ENCODE results near the gene DBF4.

DNA sequence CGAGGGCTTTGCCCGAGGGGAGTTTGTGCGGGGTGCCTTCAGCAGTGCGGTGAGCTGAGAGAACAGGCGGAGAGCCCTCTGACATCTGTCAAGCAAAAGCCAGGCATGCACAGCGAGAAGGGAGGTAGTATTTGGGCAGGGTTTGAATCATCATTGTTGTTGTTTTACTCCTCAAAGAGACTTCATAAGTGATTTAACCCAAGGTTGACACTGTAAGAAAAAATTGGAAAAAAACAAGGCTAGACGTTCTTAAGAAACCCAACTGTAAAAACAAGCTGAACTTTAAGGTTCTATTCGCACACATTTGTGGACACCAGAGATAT lies 59.1 kb downstream of the DBF4 start:
- TF ChIP-seq CTCF (conservative IDR thresholded peaks at IDR 0.05 in 1 of 2, IDR thresholded peaks at IDR 0.05 in 1 of 2; ENCODE audit: low read depth in 1 of 2, low read length in 2 of 2), result no peak
- no peak for TF ChIP-seq EZH2 (IDR thresholded peaks at IDR 0.05; ENCODE audit: low read length, missing control alignments)
